Left lung (tissue), 10 donors: ENCODE results near the gene FKBP15. TPM values are rescaled to one million over a fixed set of nuclear protein-coding genes. Genes with fewer than 3 reads are reported as not detected.
A peak's percentile ranks its signal among the peaks of the same experiment; 100 is the strongest.

Experiments
- ATAC-seq: fragments of 200-7000 bp; cut with Tn5 transposase; one replicate; pipeline ENCODE4 v1.9.1; 2020; ENCODE audit warnings: moderate library complexity
- DNase-seq, 4 donors: peaks; one replicate each; pipeline ENCODE4 v3.0.0-alpha.2; 2013 to 2020
- H3K27ac ChIP-seq, 2 donors: fragments of 200-600 bp; sonication (generic) in 1 of 2; one replicate each; pipeline versions ENCODE4 v1.5.0 to v1.8.0; 2020 to 2021
- H3K27me3 ChIP-seq, 2 donors: fragments of 200-600 bp; sonication (generic) in 1 of 2; one replicate each; pipeline versions ENCODE4 v1.5.0 to v1.8.0; 2020 to 2021
- H3K36me3 ChIP-seq, 2 donors: fragments of 200-600 bp; sonication (generic) in 1 of 2; one replicate each; pipeline versions ENCODE4 v1.5.0 to v1.8.0; 2020 to 2021
- H3K4me1 ChIP-seq, 2 donors: fragments of 200-600 bp; one replicate each; pipeline ENCODE4 v1.8.0; 2021
- H3K4me3 ChIP-seq, 2 donors: fragments of 200-600 bp; sonication (generic) in 1 of 2; one replicate each; pipeline versions ENCODE4 v1.5.0 to v1.8.0; 2020 to 2021; ENCODE audit warnings: mild to moderate bottlenecking in 1 of 2
- H3K9me3 ChIP-seq, 2 donors: fragments of 200-600 bp; sonication (generic) in 1 of 2; one replicate each; pipeline versions ENCODE4 v1.5.0 to v1.8.0; 2020 to 2021
- intact Hi-C, 2 donors: fragments of 100-400 bp; cut with DNase I; formaldehyde crosslinking; loops; one replicate each; pipeline versions ENCODE4 v1.11.2 to v1.14.2; 2022
- polyA plus RNA-seq, 6 donors: library from polyadenylated mRNA; unstranded; fragments of 120-200 nt; gene quantifications; one replicate each; pipeline ENCODE4 v1.2.1, GENCODE V29; 2013; ENCODE audit not compliant: insufficient read length in 6 of 6
- total RNA-seq, 2 donors: library from RNA; stranded (reverse); fragmentation: NEBNext Ultra II Directional; extraction: Animal tissue kit (Norgen Biotek cat#: 25700); gene quantifications; one replicate each; pipeline ENCODE4 v1.2.1, GENCODE V29; 2021
- TF ChIP-seq, protein P1 (sequence below), 2 donors: fragments of 200-600 bp; sonication (generic) in 1 of 2; IDR thresholded peaks; one replicate each; pipeline versions ENCODE4 v1.5.0 to v1.8.0; 2021; ENCODE audit warnings: antibody characterized with exemption in 2 of 2
- donor health status: DM: no; HTN: yes; CAD: no.
- donor health status: DM: no; HTN: no; CAD: no.

FKBP15 gene
- total and polyA plus RNA-seq, 8 donors, result 30.4 to 55.3 (median 33.2) TPM

- no peaks in the 10 kb centered on the region for H3K9me3 ChIP-seq
- no peak for DNase-seq
- H3K36me3 ChIP-seq, result peaks cover 0 to 98% of the 10 kb centered on the region in 2 donors
Measured at GRCh38 chr9:113199683-113200329, 21.3 kb downstream of the FKBP15 start.

GRCh38 chr9:113192455-113192854 is 28.6 kb downstream of the FKBP15 start:
- DNase-seq (no peak), ATAC-seq (no peak)
- Histone ChIP-seq H3K9me3 (no peaks in the 10 kb centered on the region), H3K27ac (peak overlapping the region in 1 of 2 donors; percentile 13), H3K4me1 (peaks cover 0 to 24% of the 10 kb centered on the region in 2 donors), H3K4me3 (no peak overlapping the region), H3K27me3 (no peaks in the 10 kb centered on the region), H3K36me3 (peaks cover 0 to 81% of the 10 kb centered on the region in 2 donors)
- TF ChIP-seq, protein P1, sequence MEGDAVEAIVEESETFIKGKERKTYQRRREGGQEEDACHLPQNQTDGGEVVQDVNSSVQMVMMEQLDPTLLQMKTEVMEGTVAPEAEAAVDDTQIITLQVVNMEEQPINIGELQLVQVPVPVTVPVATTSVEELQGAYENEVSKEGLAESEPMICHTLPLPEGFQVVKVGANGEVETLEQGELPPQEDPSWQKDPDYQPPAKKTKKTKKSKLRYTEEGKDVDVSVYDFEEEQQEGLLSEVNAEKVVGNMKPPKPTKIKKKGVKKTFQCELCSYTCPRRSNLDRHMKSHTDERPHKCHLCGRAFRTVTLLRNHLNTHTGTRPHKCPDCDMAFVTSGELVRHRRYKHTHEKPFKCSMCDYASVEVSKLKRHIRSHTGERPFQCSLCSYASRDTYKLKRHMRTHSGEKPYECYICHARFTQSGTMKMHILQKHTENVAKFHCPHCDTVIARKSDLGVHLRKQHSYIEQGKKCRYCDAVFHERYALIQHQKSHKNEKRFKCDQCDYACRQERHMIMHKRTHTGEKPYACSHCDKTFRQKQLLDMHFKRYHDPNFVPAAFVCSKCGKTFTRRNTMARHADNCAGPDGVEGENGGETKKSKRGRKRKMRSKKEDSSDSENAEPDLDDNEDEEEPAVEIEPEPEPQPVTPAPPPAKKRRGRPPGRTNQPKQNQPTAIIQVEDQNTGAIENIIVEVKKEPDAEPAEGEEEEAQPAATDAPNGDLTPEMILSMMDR (IDR thresholded peaks at IDR 0.05), result no peak
- intact Hi-C loops, result no loop called here

More at GRCh38 chr9:113199683-113200329, 21.3 kb downstream of the FKBP15 start:
- H3K4me3 ChIP-seq, result no peak overlapping the region
- no peaks in the 10 kb centered on the region for H3K27me3 ChIP-seq
- H3K4me1 ChIP-seq, result no peaks in the 10 kb centered on the region
- no peak for ATAC-seq
- TF ChIP-seq, protein P1 (IDR thresholded peaks at IDR 0.05), result no peak
- intact Hi-C loops, result no loop called here
- no peak overlapping the region for H3K27ac ChIP-seq

GRCh38 chr9:113187929-113188595 is 33.0 kb downstream of the FKBP15 start:
- ATAC-seq (peak; percentile 83), DNase-seq (peak in 3 of 4 donors; percentile 2 to 76 (median 70))
- TF ChIP-seq, protein P1 (IDR thresholded peaks at IDR 0.05), result no peak
- H3K9me3 ChIP-seq, result no peaks in the 10 kb centered on the region
- H3K27me3 ChIP-seq, result no peaks in the 10 kb centered on the region
- H3K4me1 ChIP-seq, result peaks cover 0 to 51% of the 10 kb centered on the region in 2 donors
- peak overlapping the region in 1 of 2 donors; percentile 41 for H3K4me3 ChIP-seq
- peaks cover 4 to 88% of the 10 kb centered on the region in 2 donors for H3K36me3 ChIP-seq
- H3K27ac ChIP-seq, result peak overlapping the region; percentile 51 to 92
- intact Hi-C loops, result no loop called here

DNA sequence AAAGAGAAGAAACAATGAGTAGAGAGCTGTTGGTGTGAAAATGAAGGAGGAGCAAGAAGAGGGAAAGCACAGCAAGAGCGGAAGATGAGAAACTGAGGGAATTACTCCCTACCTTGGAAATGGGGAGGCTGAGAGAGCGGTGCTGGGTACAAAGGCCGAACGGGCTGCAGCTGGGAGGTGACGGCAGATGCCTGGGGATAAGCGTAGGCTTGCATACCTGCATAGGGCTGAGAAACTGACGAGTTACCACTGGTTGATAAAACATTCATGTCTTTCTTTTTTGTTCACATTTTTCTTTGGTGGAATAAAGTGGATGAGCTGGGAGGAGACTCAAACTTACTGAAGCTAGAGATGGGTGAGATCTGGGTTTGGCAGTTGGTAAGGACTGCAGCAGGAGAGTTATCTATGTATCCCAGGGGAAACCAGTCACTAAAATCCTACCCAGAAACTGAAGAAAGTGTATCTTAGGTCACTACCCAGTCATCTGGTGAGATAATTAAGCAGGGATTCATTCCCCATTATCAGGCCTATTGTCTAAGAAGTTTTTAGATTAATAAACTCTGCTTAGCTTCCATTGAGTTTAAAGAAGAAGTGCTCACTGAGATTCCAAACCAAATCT is 34.8 kb downstream of the FKBP15 start:
- no peak for ATAC-seq
- Histone ChIP-seq H3K4me3 (peak overlapping the region in 1 of 2 donors; percentile 41), H3K36me3 (peaks cover 4 to 88% of the 10 kb centered on the region in 2 donors), H3K4me1 (peaks cover 0 to 51% of the 10 kb centered on the region in 2 donors), H3K9me3 (no peaks in the 10 kb centered on the region), H3K27me3 (no peaks in the 10 kb centered on the region), H3K27ac (peak overlapping the region in 1 of 2 donors; percentile 92)
- no peak for DNase-seq
- TF ChIP-seq, protein P1 (IDR thresholded peaks at IDR 0.05), result no peak
- intact Hi-C loops, result no loop called here

GRCh38 chr9:113185271-113185670 is 35.8 kb downstream of the FKBP15 start:
- Histone ChIP-seq H3K27me3 (no peaks in the 10 kb centered on the region), H3K4me1 (peaks cover 0 to 49% of the 10 kb centered on the region in 2 donors), H3K27ac (peak overlapping the region in 1 of 2 donors; percentile 92), H3K4me3 (peak overlapping the region in 1 of 2 donors; percentile 41), H3K36me3 (peaks cover 4 to 91% of the 10 kb centered on the region in 2 donors), H3K9me3 (no peaks in the 10 kb centered on the region)
- intact Hi-C loops, result no loop called here
- TF ChIP-seq, protein P1 (IDR thresholded peaks at IDR 0.05), result no peak
- DNase-seq (no peak), ATAC-seq (no peak)
